GM21528 (cell line): ENCODE data around the gene WDSUB1.

Experiments
- ATAC-seq: cut with Tn5 transposase; IDR thresholded peaks from one replicate; pipeline ENCODE4 v1.9.1; 2021; ENCODE audit warnings: mild to moderate bottlenecking, moderate library complexity; ENCODE audit not compliant: unreplicated experiment, low FRiP score

The WDSUB1 gene

GRCh38 chr2:159226608-159227385, 59.7 kb downstream of the WDSUB1 start:
- ATAC-seq = no peak

GRCh38 chr2:159226059-159226461, 60.4 kb downstream of the WDSUB1 start:
- no peak for ATAC-seq

GRCh38 chr2:159225025-159226016, 61.2 kb downstream of the WDSUB1 start:
- no peak for ATAC-seq

GRCh38 chr2:159224061-159224813, 62.3 kb downstream of the WDSUB1 start:
- ATAC-seq = no peak

GRCh38 chr2:159219394-159219998, 67.0 kb downstream of the WDSUB1 start:
- no peak for ATAC-seq

- ATAC-seq = no peak
Observed at GRCh38 chr2:159218389-159218788, 68.1 kb downstream of the WDSUB1 start.

- no peak for ATAC-seq
Observed at GRCh38 chr2:159217676-159218075, 68.8 kb downstream of the WDSUB1 start.

GRCh38 chr2:159215116-159215515, 71.4 kb downstream of the WDSUB1 start:
- ATAC-seq = no peak

GRCh38 chr2:159214325-159214865, 72.1 kb downstream of the WDSUB1 start:
- no peak for ATAC-seq

- no peak for ATAC-seq
Observed at GRCh38 chr2:159213296-159213695, 73.2 kb downstream of the WDSUB1 start.

- ATAC-seq = no peak
Observed at GRCh38 chr2:159211447-159212396, 74.8 kb downstream of the WDSUB1 start.

- peak; percentile 71 for ATAC-seq
Observed at GRCh38 chr2:159209341-159210306, 76.9 kb downstream of the WDSUB1 start.

- ATAC-seq = no peak
Observed at GRCh38 chr2:159208438-159208837, 78.1 kb downstream of the WDSUB1 start.

- ATAC-seq = no peak
Observed at GRCh38 chr2:159206736-159207380, 79.6 kb downstream of the WDSUB1 start.

- no peak for ATAC-seq
Observed at GRCh38 chr2:159204381-159205144, 81.9 kb downstream of the WDSUB1 start.

- ATAC-seq = no peak
Observed at GRCh38 chr2:159202568-159203071, 83.9 kb downstream of the WDSUB1 start.
